GM20431 (cell line): ENCODE results near the gene C17orf100.

Experiments
- in situ Hi-C: fragments of 300-500 bp; cut with MseI, MboI; formaldehyde crosslinking; loops from one replicate; pipeline ENCODE4 v1.15.0; 2020; ENCODE audit warnings: low sequenced_read_pairs; ENCODE audit not compliant: unreplicated experiment

The C17orf100 gene

DNA sequence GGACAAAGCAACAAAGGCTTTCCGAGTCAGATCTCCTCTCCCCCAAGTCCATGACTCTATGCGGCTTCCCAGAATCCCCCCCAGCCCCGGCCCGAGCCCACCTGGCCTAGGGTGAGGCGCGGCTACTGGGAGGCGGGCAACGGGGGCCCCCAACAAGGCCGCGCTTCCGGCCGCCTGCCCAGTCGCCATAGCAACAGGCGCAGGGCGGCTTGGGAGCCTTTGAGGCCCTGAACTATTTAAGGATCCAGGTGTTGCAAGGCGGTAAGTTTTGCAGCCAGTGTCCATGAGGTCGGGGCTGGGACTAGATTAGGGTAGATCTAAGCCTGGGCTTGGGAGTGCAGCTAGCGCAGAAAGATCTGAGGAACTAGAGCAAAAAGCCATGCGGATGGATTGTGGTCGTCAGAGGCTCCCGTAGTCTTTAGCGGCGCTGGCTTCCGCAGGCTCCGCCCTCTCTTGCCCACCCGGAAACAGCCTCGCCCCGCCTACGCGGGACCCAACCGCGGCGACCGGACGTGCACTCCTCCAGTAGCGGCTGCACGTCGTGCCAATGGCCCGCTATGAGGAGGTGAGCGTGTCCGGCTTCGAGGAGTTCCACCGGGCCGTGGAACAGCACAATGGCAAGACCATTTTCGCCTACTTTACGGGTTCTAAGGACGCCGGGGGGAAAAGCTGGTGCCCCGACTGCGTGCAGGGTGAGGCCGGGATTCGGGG is 10.9 kb upstream of the C17orf100 start, which contains the start of the genes KIAA0753 and TXNDC17:
KIAA0753 (minus strand) TSS at position 176 of the 711 bp plus-strand sequence. CDS start 5,608 bp downstream, outside the sequence.
TXNDC17 (plus strand) TSS at position 525 of the 711 bp plus-strand sequence; CDS start at position 548, 23 bp downstream.
- in situ Hi-C loops, result no loop called here

DNA sequence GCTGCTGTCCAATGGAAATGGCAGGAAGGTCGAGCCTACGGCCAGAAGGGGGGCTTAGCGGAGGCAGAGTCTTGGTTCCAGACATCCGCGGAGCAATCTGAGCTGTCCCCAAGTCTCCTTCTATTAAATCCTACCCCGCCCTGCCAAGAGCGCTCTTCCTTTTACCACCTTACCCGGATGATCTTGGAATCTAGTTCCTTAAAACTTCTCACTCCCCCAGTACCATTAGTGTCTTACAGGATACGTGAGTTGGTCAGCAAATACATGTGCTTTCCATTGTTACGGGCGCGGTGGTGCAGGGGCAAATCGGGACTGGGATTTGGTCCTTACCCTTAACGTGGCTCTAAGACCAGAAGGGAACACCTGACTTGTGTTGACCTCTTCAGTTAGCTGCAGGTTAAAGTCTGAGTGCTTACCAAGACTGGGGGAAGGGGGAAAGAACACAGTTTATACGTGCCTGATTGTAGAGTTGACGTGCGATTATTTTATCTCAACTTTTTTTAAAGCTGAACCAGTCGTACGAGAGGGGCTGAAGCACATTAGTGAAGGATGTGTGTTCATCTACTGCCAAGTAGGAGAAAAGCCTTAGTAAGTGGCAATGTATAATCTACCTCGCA is 10.2 kb upstream of the C17orf100 start:
- in situ Hi-C loops, result no loop called here

- in situ Hi-C loops, result no loop called here
Measured at GRCh38 chr17:6642592-6642991, 9.0 kb upstream of the C17orf100 start.

DNA sequence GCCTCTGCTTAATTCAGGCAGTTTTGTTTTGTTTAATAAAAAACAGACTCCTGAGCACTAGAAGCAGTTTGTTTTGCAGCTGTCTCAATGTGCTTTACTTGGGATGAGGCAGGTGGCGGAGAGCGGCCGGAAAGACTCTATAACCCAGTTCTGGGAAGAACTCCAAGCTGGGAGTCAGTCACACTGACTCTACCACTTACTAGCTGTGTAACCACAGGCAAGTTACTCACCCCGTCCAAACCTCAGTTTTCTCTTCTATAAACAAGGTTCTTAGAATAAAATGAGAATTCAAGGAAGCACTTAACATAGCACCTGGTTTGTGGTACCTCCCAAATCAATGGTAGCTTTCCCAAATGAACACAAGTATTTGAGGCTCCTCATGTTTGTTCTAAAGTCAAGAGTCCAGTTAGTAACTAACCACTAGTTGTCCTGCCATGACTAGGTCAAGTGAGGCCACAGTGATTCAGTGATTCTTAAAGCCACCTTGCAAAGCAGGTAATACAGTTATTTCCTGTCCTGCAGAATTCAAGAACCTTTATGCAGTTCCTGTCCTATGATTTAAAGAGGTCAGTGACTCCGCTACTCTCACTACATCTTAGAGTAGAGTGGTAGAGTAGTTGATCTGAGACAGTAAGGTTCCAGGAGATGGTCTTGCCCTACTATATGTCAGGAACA is 8.0 kb upstream of the C17orf100 start:
- in situ Hi-C loops, result no loop called here

DNA sequence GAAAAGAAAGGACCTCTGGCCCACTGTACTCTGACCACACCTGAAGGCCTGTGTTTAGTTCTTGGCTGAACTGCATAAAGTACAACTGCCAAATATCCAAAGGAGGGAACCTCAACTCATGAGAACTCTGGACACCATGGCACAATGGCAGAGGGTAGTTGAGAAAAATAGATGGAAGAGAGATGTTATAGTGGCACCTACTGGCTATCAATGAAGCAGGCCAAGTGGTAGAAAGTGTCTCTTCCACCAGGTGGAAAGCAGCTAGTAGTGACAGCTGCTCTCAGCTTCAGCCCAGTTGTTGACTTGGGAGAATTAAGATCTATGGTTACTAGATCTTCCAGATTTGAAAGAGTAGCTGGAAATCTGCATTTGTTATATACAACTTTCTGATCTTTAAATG is 3.4 kb upstream of the C17orf100 start:
- in situ Hi-C loops, result no loop called here

- in situ Hi-C loops, result loop anchor here (25.0 kb wide), 2 partner anchors 185 to 360 kb away; partner anchors contain the start of genes BCL6B, RNASEK and TEKT1
Measured at GRCh38 chr17:6651919-6652452, 424 bp downstream of the C17orf100 start.

DNA sequence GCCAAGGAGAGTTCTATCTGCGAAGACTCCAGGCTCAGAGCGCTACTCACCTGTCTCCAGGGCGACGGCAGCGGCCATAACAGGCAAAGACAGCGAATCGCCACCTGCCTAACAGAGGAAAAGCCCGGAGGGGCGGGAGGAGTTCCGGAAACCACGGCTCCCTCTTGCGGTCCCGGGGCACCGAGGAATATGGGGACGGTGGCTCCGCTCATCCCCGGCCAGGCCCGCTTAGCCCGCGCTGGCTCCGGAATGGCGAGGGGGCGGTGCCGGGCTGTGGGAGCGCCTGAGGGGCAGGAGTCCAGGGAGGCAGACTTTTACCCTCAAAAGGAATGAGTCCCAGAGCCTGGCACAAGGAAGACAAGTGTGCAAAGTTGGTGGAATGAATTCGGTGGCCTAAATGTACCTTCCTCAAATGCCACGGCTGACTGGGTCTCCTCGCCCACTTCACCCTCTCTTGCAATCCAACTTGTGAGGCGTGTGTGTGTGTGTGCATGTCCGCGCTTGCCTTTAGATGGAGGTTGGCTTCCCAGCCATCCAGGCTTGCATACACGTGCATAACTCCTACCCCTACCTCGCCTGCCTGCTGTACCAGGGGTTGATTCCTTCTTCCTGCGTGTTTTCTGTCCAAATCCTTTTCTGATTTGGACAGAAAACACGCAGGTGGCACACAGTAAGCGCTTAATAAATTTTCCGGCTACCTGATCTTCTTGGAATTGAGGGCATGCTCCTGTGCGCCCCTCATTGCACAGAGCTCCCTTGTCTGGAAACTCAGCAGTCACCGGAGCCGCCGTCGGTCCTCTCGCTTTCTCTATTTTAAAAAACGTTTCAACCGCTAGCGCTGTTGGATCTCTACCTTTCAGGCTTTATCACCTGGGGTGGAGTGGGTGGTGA is 3.5 kb downstream of the C17orf100 start:
- in situ Hi-C loops, result loop anchor here (25.0 kb wide), 2 partner anchors 182 to 357 kb away; partner anchors contain the start of genes BCL6B, RNASEK and TEKT1

DNA sequence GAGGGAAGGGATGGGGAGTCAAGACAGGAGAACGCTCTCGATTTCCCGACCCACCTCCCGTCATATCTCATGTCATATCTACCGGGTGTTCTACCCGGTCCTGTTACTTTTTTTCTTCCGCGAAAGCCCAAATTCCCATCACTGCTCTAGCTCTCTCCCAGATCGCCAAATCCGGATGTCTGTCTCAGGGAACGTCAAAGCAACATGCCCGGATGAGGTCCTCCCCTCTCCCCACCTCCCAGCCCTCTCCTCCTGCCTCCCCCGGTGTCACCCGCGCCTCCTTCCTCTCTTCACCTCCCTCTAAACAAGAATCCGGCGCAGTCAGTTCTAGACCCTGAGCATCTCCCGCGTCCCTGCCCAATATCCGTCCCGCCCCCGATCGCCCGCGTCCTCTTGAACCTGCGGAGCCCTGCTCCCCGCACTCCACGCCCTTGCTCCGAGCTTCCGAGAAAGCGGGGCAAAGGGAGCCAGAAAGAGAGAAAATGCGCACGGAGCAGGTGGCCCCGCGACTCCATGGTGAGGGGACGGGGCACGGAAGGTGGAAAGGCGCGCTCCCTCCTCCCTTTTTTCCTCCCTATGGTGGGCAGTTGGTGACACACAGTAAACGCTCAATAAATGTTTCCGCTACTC is 4.3 kb downstream of the C17orf100 start:
- in situ Hi-C loops, result loop anchor here (25.0 kb wide), 2 partner anchors 181 to 356 kb away; partner anchors contain the start of genes BCL6B, RNASEK and TEKT1

DNA sequence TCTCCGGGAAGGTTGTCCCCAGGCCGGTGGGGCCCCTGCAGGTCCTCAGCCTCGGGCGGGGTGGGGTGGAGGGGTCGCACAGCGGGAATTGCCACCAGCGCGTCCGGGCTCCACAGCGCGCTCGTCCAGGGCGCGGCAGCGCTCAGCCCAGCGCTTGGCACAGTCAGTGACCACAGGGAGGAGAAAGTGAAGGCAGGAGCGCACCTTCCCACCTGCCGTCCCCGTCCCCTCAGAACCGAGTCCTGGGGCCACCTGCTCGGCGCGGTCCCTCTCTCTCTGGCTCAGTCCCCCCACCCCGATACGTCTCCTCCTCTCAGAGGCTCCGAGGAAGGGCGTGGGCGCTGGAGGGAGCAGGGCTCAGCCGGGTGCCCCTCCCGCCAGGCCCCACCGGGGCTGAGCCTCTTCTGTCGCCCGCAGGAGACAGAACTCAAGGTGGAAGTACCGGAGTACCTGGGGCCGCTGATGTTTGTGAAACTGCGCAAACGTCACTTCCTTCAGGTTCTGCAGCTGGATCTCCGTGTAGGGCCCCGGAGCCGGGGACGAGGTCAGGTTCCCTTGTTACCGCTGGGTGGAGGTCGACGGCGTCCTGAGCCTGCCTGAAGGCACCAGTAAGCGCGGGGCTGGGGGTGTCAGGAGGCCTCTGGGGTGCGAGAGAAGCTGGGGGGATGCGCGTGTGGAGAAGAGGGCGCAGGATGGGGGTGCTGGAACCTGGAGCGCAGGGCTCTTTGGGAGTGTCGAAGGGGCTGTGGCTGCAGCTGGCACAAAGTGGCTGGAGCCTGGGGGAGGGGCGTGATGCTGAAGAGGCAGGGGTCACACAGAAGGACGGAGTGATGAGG is 5.5 kb downstream of the C17orf100 start:
- in situ Hi-C loops, result loop anchor here (25.0 kb wide), 2 partner anchors 180 to 355 kb away; partner anchors contain the start of genes BCL6B, RNASEK and TEKT1

DNA sequence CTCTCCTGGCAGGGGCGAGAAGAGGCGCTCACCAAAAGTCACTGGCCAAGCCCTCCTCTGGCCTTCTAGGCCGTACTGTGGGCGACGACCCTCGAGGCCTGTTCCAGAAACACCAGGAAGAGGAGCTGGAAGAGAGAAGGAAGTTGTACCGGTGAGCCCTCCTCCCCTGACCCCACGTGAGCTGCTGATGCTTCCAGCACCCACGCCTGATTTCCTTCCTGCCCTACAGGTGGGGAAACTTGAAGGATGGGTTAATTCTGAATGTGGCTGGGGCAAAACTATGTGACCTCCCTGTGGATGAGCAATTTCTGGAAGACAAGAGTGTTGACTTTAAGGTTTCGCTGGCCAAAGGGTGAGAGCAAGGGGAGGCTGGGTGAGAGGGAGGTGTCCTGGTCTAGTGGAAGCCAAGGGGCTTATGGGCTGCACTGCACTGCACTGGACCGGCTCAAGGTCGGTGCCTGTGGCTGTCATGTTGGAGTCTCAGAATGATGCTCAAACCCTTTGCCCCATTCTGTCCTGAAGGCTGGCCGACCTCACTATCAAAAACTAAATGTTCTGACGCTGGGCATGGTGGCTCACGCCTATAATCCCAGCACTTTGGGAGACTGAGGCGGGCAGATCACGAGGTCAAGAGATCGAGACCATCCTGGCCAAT is 6.2 kb downstream of the C17orf100 start:
- in situ Hi-C loops, result loop anchor here (25.0 kb wide), 2 partner anchors 180 to 355 kb away; partner anchors contain the start of genes BCL6B, RNASEK and TEKT1

GRCh38 chr17:6658411-6658810 is 6.8 kb downstream of the C17orf100 start:
- in situ Hi-C loops, result loop anchor here (25.0 kb wide), 2 partner anchors 179 to 354 kb away; partner anchors contain the start of genes BCL6B, RNASEK and TEKT1

DNA sequence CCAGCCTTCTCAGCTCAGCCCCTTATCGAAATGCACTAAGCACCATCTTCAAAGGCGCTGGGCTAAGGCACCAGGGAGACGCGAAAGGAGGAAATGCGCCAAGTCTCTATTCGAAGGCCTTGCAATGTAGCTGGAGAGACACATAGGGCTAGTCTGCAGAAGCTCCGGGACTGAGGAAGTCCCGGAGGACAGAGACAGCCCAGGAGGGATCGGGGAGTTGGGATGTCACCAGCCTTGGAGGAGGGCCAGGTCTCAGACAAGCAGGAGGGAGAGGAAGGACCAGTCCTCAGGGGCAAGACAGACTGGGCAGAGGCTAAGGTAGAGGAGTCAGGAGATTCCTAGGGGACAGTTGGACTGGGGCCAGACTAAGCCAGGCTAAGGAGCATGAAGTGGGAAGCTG is 8.5 kb downstream of the C17orf100 start:
- in situ Hi-C loops, result loop anchor here (25.0 kb wide), 2 partner anchors 177 to 352 kb away; partner anchors contain the start of genes BCL6B, RNASEK and TEKT1

- in situ Hi-C loops, result loop anchor here (25.0 kb wide), 2 partner anchors 176 to 351 kb away; partner anchors contain the start of genes BCL6B, RNASEK and TEKT1
Measured at GRCh38 chr17:6660805-6661463, 9.4 kb downstream of the C17orf100 start.

DNA sequence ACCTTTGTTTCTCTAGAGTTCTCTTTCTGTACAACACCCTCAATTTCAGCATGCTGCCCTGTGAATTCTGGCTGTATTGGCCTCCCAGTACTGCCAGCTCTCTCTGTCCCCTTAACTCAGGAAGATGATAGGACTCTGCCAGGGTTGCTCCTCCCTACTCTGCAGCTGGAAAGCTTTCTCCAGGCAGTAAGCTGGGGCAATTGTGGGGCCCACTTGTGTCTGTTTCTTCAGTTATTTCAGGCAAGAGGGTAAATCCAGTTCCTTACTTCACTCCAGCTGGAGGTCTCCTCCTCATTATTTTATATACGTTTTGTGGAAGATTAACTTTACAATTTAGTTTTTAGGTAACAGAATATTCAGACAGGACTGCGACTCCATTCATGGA is 9.9 kb downstream of the C17orf100 start:
- in situ Hi-C loops, result loop anchor here (25.0 kb wide), 2 partner anchors 176 to 351 kb away; partner anchors contain the start of genes BCL6B, RNASEK and TEKT1

DNA sequence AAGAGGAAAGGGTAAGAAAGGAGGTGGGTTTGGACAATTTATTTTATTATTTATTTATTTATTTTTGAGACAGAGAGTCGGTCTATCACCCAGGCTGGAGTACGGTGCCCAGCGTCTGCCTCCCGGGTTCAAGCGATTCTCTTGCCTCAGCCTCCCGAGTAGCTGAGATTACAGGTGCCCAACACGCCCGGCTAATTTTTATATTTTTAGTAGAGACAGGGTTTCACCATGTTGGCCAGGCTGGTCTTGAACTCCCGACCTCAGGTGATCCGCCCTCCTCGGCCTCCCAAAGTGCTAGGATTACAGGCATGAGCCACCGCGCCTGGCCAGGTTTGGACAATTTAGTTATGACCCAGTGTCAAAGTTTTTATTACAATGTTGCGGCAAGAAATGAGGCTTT is 11.6 kb downstream of the C17orf100 start:
- in situ Hi-C loops, result loop anchor here (25.0 kb wide), 2 partner anchors 174 to 349 kb away; partner anchors contain the start of genes BCL6B, RNASEK and TEKT1

GRCh38 chr17:6666077-6666521 is 14.5 kb downstream of the C17orf100 start:
- in situ Hi-C loops, result loop anchor here (25.0 kb wide), 2 partner anchors 171 to 346 kb away; partner anchors contain the start of genes BCL6B, RNASEK and TEKT1
